ENCODE measurements around the gene RFTN1.

DNA sequence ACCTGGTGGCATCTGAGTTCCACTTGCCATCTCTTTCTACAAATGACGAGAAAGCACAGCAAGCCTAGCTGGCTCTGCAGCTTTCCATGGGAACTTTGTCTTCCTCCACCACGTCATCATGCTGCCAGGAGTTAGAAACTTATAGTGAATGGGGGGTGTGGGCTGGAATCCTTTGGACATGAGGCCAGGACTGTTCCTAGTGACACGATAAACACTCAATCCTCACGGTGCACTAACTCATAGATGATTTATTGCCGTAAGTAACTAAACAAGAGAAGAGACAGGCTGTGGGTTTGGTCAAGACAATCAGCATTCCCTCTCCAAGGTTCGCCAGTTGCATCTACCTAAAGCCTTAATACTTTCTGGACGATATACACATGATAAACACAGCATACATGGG lies 197.9 kb downstream of the RFTN1 start:
- TF ChIP-seq POLR2A (IDR thresholded peaks at IDR 0.05; ENCODE audit: low read length): no peak
- TF ChIP-seq GATA1 (IDR thresholded peaks at IDR 0.05; ENCODE audit: low read depth, low read length): no peak
